H9 (cell line): Measurements from ENCODE around the gene LILRB5. TPM values are rescaled to one million over a fixed set of nuclear protein-coding genes. Genes with fewer than 3 reads are reported as not detected.
A peak's percentile ranks its signal among the peaks of the same experiment; 100 is the strongest.

Experiments used
- DNase-seq: peaks from one replicate; pipeline ENCODE4 v3.0.0-alpha.2; 2017
- H2AFZ ChIP-seq: one replicate; pipeline ENCODE4 v1.6.1; 2013; ENCODE audit warnings: mild to moderate bottlenecking, low read length, control low read depth, moderate library complexity
- H2AK5ac ChIP-seq: 2 replicates; pipeline ENCODE4 v1.6.1; 2013; ENCODE audit warnings: low read length, control low read depth, mixed read lengths; ENCODE audit not compliant: insufficient read length
- H2BK120ac ChIP-seq: one replicate; pipeline ENCODE4 v1.6.1; 2013; ENCODE audit warnings: low read depth, mild to moderate bottlenecking, low read length, control low read depth, inconsistent platforms; ENCODE audit not compliant: poor library complexity, severe bottlenecking
- H2BK12ac ChIP-seq: 2 replicates; pipeline ENCODE4 v1.6.1; 2013; ENCODE audit warnings: low read length, control low read depth, mixed read lengths, low read depth; ENCODE audit not compliant: insufficient read length
- H2BK15ac ChIP-seq: 2 replicates; pipeline ENCODE4 v1.6.1; 2013; ENCODE audit warnings: low read depth, low read length, control low read depth
- H2BK20ac ChIP-seq: one replicate; pipeline ENCODE4 v1.6.1; 2013; ENCODE audit warnings: low read depth, mild to moderate bottlenecking, low read length, control low read depth, inconsistent platforms; ENCODE audit not compliant: poor library complexity, severe bottlenecking
- H2BK5ac ChIP-seq: 2 replicates; pipeline ENCODE4 v1.6.1; 2013; ENCODE audit warnings: low read length, control low read depth, mixed read lengths; ENCODE audit not compliant: insufficient read length
- H3K14ac ChIP-seq: 2 replicates; pipeline ENCODE4 v1.6.1; 2013; ENCODE audit warnings: low read length, control low read depth; ENCODE audit not compliant: insufficient read depth
- H3K18ac ChIP-seq: 2 replicates; pipeline ENCODE4 v1.6.1; 2013; ENCODE audit warnings: low read depth, mild to moderate bottlenecking, mixed read lengths, low read length, control low read depth; ENCODE audit not compliant: insufficient read length
- H3K23ac ChIP-seq: 2 replicates; pipeline ENCODE4 v1.6.1; 2013; ENCODE audit warnings: low read length, control low read depth, mixed read lengths, low read depth; ENCODE audit not compliant: insufficient read length
- H3K23me2 ChIP-seq: 2 replicates; pipeline ENCODE4 v1.6.1; 2013; ENCODE audit warnings: low read depth, mild to moderate bottlenecking, mixed read lengths, low read length, control low read depth; ENCODE audit not compliant: insufficient read length, poor library complexity, severe bottlenecking
- H3K27ac ChIP-seq: 2 replicates; pipeline ENCODE4 v1.5.1; 2013; ENCODE audit warnings: low read length, control low read depth, mixed read lengths, low read depth; ENCODE audit not compliant: insufficient read length
- H3K27me3 ChIP-seq: 2 replicates; pipeline ENCODE4 v1.6.1; 2013; ENCODE audit warnings: low read length, control low read depth, inconsistent platforms; ENCODE audit not compliant: insufficient read depth
- H3K4ac ChIP-seq: 2 replicates; pipeline ENCODE4 v1.6.1; 2013; ENCODE audit warnings: low read depth, mild to moderate bottlenecking, control low read depth, inconsistent platforms, low read length, moderate library complexity
- H3K4me1 ChIP-seq: 2 replicates; pipeline ENCODE4 v1.6.1; 2013; ENCODE audit warnings: low read length, control low read depth, inconsistent platforms; ENCODE audit not compliant: insufficient read depth
- H3K4me2 ChIP-seq: 2 replicates; pipeline ENCODE4 v1.6.1; 2013; ENCODE audit warnings: low read length, control low read depth, mixed read lengths; ENCODE audit not compliant: insufficient read length, insufficient read depth
- H3K56ac ChIP-seq: 2 replicates; pipeline ENCODE4 v1.6.1; 2013; ENCODE audit warnings: low read depth, mild to moderate bottlenecking, mixed read lengths, low read length, control low read depth; ENCODE audit not compliant: insufficient read length
- H3K79me1 ChIP-seq: 2 replicates; pipeline ENCODE4 v1.6.1; 2013; ENCODE audit warnings: low read depth, mild to moderate bottlenecking, moderate library complexity, low read length, control low read depth, inconsistent platforms; ENCODE audit not compliant: insufficient read depth, poor library complexity, severe bottlenecking
- H3K79me2 ChIP-seq: 2 replicates; pipeline ENCODE4 v1.6.1; 2013; ENCODE audit warnings: low read length, control low read depth, inconsistent platforms; ENCODE audit not compliant: insufficient read depth
- H3K9ac ChIP-seq: 2 replicates; pipeline ENCODE4 v1.6.1; 2013; ENCODE audit warnings: low read length, control low read depth, mixed read lengths; ENCODE audit not compliant: insufficient read length; ENCODE audit errors: extremely low read depth
- H3K9me3 ChIP-seq: one replicate; pipeline ENCODE4 v1.6.1; 2013; ENCODE audit warnings: low read depth, low read length, inconsistent platforms; ENCODE audit not compliant: control insufficient read depth
- H3T11ph ChIP-seq: one replicate; pipeline ENCODE4 v1.6.1; 2013; ENCODE audit warnings: mild to moderate bottlenecking, low read length, control low read depth, inconsistent platforms
- H4K20me1 ChIP-seq: one replicate; pipeline ENCODE4 v1.6.1; 2013; ENCODE audit not compliant: control insufficient read depth, insufficient read length, insufficient read depth
- H4K5ac ChIP-seq: 2 replicates; pipeline ENCODE4 v1.6.1; 2013; ENCODE audit warnings: low read depth, mild to moderate bottlenecking, mixed read lengths, low read length, control low read depth; ENCODE audit not compliant: insufficient read length
- H4K8ac ChIP-seq: replicated peaks from 2 replicates; pipeline ENCODE4 v1.6.1; 2013; ENCODE audit warnings: low read length, control low read depth, mixed read lengths, low read depth; ENCODE audit not compliant: insufficient read length
- H4K91ac ChIP-seq: 2 replicates; pipeline ENCODE4 v1.6.1; 2013; ENCODE audit warnings: low read depth, mild to moderate bottlenecking, moderate library complexity, mixed read lengths, low read length, control low read depth; ENCODE audit not compliant: insufficient read length
- H3K27ac Mint-ChIP-seq, 3 experiments: 2 replicates in 2 of 3; 3 replicates in 1 of 3; pipeline ENCODE4 v1.8.0; 2020 to 2021; ENCODE audit warnings: mixed read lengths in 3 of 3, mild to moderate bottlenecking in 1 of 3, moderate library complexity in 1 of 3
- H3K27me3 Mint-ChIP-seq: 2 replicates; pipeline ENCODE4 v1.8.0; 2021; ENCODE audit warnings: low read depth, mild to moderate bottlenecking, moderate library complexity, mixed read lengths
- H3K36me3 Mint-ChIP-seq, 3 experiments: 2 replicates in 2 of 3; 3 replicates in 1 of 3; pipeline ENCODE4 v1.8.0; 2020 to 2021; ENCODE audit warnings: low read depth in 3 of 3, mixed read lengths in 3 of 3; ENCODE audit not compliant: insufficient read depth in 1 of 3
- H3K4me1 Mint-ChIP-seq, 2 experiments: 2 replicates each; pipeline ENCODE4 v1.8.0; 2020; ENCODE audit warnings: mixed read lengths in 2 of 2
- H3K4me3 Mint-ChIP-seq, 2 experiments: 2 replicates in 1 of 2; 3 replicates in 1 of 2; pipeline ENCODE4 v1.8.0; 2020 to 2021; ENCODE audit warnings: mild to moderate bottlenecking in 2 of 2, mixed read lengths in 2 of 2, moderate library complexity in 1 of 2
- H3K9me3 Mint-ChIP-seq, 2 experiments: 2 replicates in 1 of 2; 3 replicates in 1 of 2; pipeline ENCODE4 v1.8.0; 2020; ENCODE audit warnings: mild to moderate bottlenecking in 2 of 2, mixed read lengths in 2 of 2, moderate library complexity in 1 of 2
- CTCF ChIP-seq: fragments of 200-600 bp; sonication (generic); conservative IDR thresholded peaks from 3 replicates; pipeline ENCODE4 v1.8.0; 2021; ENCODE audit warnings: antibody characterized with exemption, mild to moderate bottlenecking
- WGBS: extraction: QIAGEN DNeasy Blood & Tissue Kit; methylation state at CpG from one replicate; pipeline ENCODE4 v1.1.7; 2013; ENCODE audit warnings: missing lambda C conversion rate, low lambda C conversion rate, mixed read lengths; ENCODE audit not compliant: insufficient read length; ENCODE audit errors: extremely low coverage; 5-methylcytosine and 5-hydroxymethylcytosine counted together
- total RNA-seq: library from RNA; stranded (reverse); gene quantifications from 2 replicates; pipeline ENCODE4 v1.2.1, GENCODE V29; 2021

Gene LILRB5
- total RNA-seq, 1 experiment from 2014 or later, result 0.09 TPM

GRCh38 chr19:54211235-54211634 is 45.8 kb downstream of the LILRB5 start:
- Histone ChIP-seq H4K20me1 (peaks cover 3% of the 10 kb centered on the region), H4K5ac (no peak overlapping the region), H3K4ac (no peak overlapping the region), H4K8ac (no peak overlapping the region), H3K9ac (no peak overlapping the region), H3K56ac (no peak overlapping the region), H3K27ac (no peak overlapping the region), H3K4me1 (no peaks in the 10 kb centered on the region), H2BK15ac (no peak overlapping the region), H3K27me3 (no peaks in the 10 kb centered on the region), H3T11ph (no peak overlapping the region), H2BK20ac (no peak overlapping the region), H2BK120ac (no peak overlapping the region), H2AK5ac (no peak overlapping the region), H3K79me1 (no peaks in the 10 kb centered on the region), H3K23me2 (no peaks in the 10 kb centered on the region), H3K9me3 (no peaks in the 10 kb centered on the region), H2AFZ (no peak overlapping the region), H4K91ac (no peak overlapping the region), H3K18ac (no peak overlapping the region), H3K79me2 (no peaks in the 10 kb centered on the region), H3K4me2 (no peak overlapping the region), H3K23ac (no peak overlapping the region), H3K14ac (no peak overlapping the region), H2BK5ac (no peak overlapping the region), H2BK12ac (no peak overlapping the region)
- Mint-ChIP-seq H3K27me3 (peaks cover 3% of the 10 kb centered on the region), H3K36me3 (peaks cover 36 to 52% (median 39%) of the 10 kb centered on the region in 3 experiments; a peak in 6 of 7 replicates), H3K4me3 (no peak overlapping the region), H3K27ac (peak overlapping the region in 2 of 3 experiments; percentile 4 to 90; a peak in 3 of 7 replicates), H3K4me1 (peaks cover 17 to 25% of the 10 kb centered on the region in 2 experiments), H3K9me3 (peaks cover 0 to 2% of the 10 kb centered on the region in 2 experiments; a peak in 2 of 5 replicates)
- no peak for TF ChIP-seq CTCF
- no peak for DNase-seq
- WGBS, result no CpG with 5 or more reads among the region's 12 CpGs
